ENCODE data around the gene EHD2. TPM values are rescaled to one million over a fixed set of nuclear protein-coding genes. Genes with fewer than 3 reads are reported as not detected.
A peak's percentile ranks its signal among the peaks of the same experiment; 100 is the strongest.

EHD2 gene
- total RNA-seq, 1 experiment from 2014 or later: 2.9 TPM

GRCh38 chr19:47790398-47790814 is 77.2 kb downstream of the EHD2 start:
- POLR2A ChIA-PET (ENCODE audit: low non-redundant PET): no interaction called here
- Histone ChIP-seq H3K9me3 (ENCODE audit: low read depth, low read length, poor library complexity, severe bottlenecking) (no peaks in the 10 kb centered on the region), H3K4me3 (ENCODE audit: low read depth, low read length, poor library complexity, severe bottlenecking) (no peak overlapping the region), H3K4me1 (ENCODE audit: insufficient read depth, low read length, poor library complexity, severe bottlenecking) (no peaks in the 10 kb centered on the region), H3K27me3 (replicated peaks; ENCODE audit: insufficient read depth, low read depth, low read length, poor library complexity) (no peaks in the 10 kb centered on the region), H3K36me3 (ENCODE audit: insufficient read depth, low read length, poor library complexity, severe bottlenecking) (peaks cover 7% of the 10 kb centered on the region), H3K27ac (ENCODE audit: low read depth, low read length, poor library complexity, severe bottlenecking) (no peak overlapping the region)
- peak; percentile 83 for DNase-seq (ENCODE audit: low spot score)
- CTCF ChIA-PET: interaction anchor here (1.9 kb wide), 1 partner anchor 25 kb away, joined by 8 read pairs; no protein-coding TSS in a partner anchor
- BruUV-seq (replicated peaks): no TSS peak
- intact Hi-C loops (cut with micrococcal nuclease; ENCODE audit: unreplicated experiment): no loop called here
- TF ChIP-seq EZH2 (IDR thresholded peaks at IDR 0.05; ENCODE audit: borderline replicate concordance, low read depth, low read length, poor library complexity, severe bottlenecking) (no peak), CTCF (conservative IDR thresholded peaks at IDR 0.05; ENCODE audit: low read depth, low read length) (peak; percentile 95)

GRCh38 chr19:47792616-47793015 is 79.4 kb downstream of the EHD2 start:
- CTCF ChIA-PET: no interaction called here
- no peak overlapping the region for H3K4me3 ChIP-seq (ENCODE audit: low read depth, low read length, poor library complexity, severe bottlenecking)
- no TSS peak for BruUV-seq (replicated peaks)

More at GRCh38 chr19:47792616-47793015, 79.4 kb downstream of the EHD2 start:
- POLR2A ChIA-PET (ENCODE audit: low non-redundant PET): interaction anchor here (0.7 kb wide), 1 partner anchor 531 kb away, joined by 4 read pairs; no protein-coding TSS in a partner anchor
- H3K4me1 ChIP-seq (ENCODE audit: insufficient read depth, low read length, poor library complexity, severe bottlenecking): no peaks in the 10 kb centered on the region
- H3K36me3 ChIP-seq (ENCODE audit: insufficient read depth, low read length, poor library complexity, severe bottlenecking): no peaks in the 10 kb centered on the region
- no peaks in the 10 kb centered on the region for H3K27me3 ChIP-seq (replicated peaks; ENCODE audit: insufficient read depth, low read depth, low read length, poor library complexity)
- DNase-seq (ENCODE audit: low spot score): no peak
- H3K9me3 ChIP-seq (ENCODE audit: low read depth, low read length, poor library complexity, severe bottlenecking): no peaks in the 10 kb centered on the region
- intact Hi-C loops (cut with micrococcal nuclease; ENCODE audit: unreplicated experiment): no loop called here
- no peak for TF ChIP-seq EZH2 (IDR thresholded peaks at IDR 0.05; ENCODE audit: borderline replicate concordance, low read depth, low read length, poor library complexity, severe bottlenecking)
- TF ChIP-seq CTCF (conservative IDR thresholded peaks at IDR 0.05; ENCODE audit: low read depth, low read length): no peak
- no peak overlapping the region for H3K27ac ChIP-seq (ENCODE audit: low read depth, low read length, poor library complexity, severe bottlenecking)

Other genes with a start within 250 kb of the EHD2 start
- gene SLC8A2, start 241.5 kb upstream of the EHD2 start, total RNA-seq (2021): 3.2 and 6.6 TPM in 2 replicates
- 18.7 and 18.9 TPM in 2 replicates for gene KPTN, start 229.2 kb upstream of the EHD2 start, total RNA-seq (2021)
- gene NAPA, start 198.4 kb upstream of the EHD2 start, total RNA-seq (2021): 88.9 and 90.9 TPM in 2 replicates
- gene ZNF541, start 140.3 kb upstream of the EHD2 start, total RNA-seq (2021): not detected in 2 replicates
- 23.1 and 24.3 TPM in 2 replicates for gene BICRA, start 104.3 kb upstream of the EHD2 start, total RNA-seq (2021)
- 146 and 172 TPM in 2 replicates for gene NOP53, start 32.1 kb downstream of the EHD2 start, total RNA-seq (2021)
- 107 and 121 TPM in 2 replicates for gene SELENOW, start 65.3 kb downstream of the EHD2 start, total RNA-seq (2021)
- gene TPRX1, start 91.1 kb downstream of the EHD2 start, total RNA-seq (2021): not detected in 2 replicates
- not detected in 2 replicates for gene CRX, start 108.5 kb downstream of the EHD2 start, total RNA-seq (2021)
- not detected in 2 replicates for gene TPRX2, start 145.8 kb downstream of the EHD2 start, total RNA-seq (2021)
- not detected in 2 replicates for gene SULT2A1, start 172.9 kb downstream of the EHD2 start, total RNA-seq (2021)

All from A673 (cell line).